IMR-90 (cell line): ENCODE results near the gene SEC24A. TPM values are rescaled to one million over a fixed set of nuclear protein-coding genes. Genes with fewer than 3 reads are reported as not detected.

Experiments
- ATAC-seq: fragments of 200-7000 bp; cut with Tn5 transposase; 2 replicates; pipeline ENCODE4 v1.9.1; 2020; ENCODE audit warnings: low read depth, mild to moderate bottlenecking, moderate library complexity
- BruUV-seq: library from RNA; stranded (reverse); fragments of 400-500 nt; replicated peaks from 2 replicates; lab custom pipeline; 2021; lab: Mats Ljungman, UMichigan
- CTCF ChIA-PET: fragments of 300-600 bp; formaldehyde crosslinking; extraction: SDS; loops from one replicate; lab custom pipeline; 2021; ENCODE audit warnings: antibody characterized with exemption; lab: Yijun Ruan, JAX
- POLR2A ChIA-PET: fragments of 300-600 bp; sonication (Branson Sonifier 250); formaldehyde crosslinking; loops from one replicate; lab custom pipeline; 2022; ENCODE audit warnings: antibody characterized with exemption; ENCODE audit not compliant: unreplicated experiment; lab: Charles Lee
- DNase-seq: peaks from one replicate; pipeline ENCODE4 v3.0.0; 2013
- H2AFZ ChIP-seq: replicated peaks from 2 replicates; pipeline ENCODE3; 2013; ENCODE audit warnings: low read length, mild to moderate bottlenecking; ENCODE audit not compliant: poor library complexity
- H2AK5ac ChIP-seq: 2 replicates; pipeline ENCODE4 v1.6.1; 2013; ENCODE audit warnings: low read depth, low read length, inconsistent platforms
- H2AK9ac ChIP-seq: replicated peaks from 2 replicates; pipeline ENCODE3; 2013; ENCODE audit warnings: mild to moderate bottlenecking, low read depth, low read length, moderate library complexity; ENCODE audit not compliant: poor library complexity
- H2BK120ac ChIP-seq: 2 replicates; pipeline ENCODE4 v1.6.1; 2013; ENCODE audit warnings: low read depth, low read length, inconsistent platforms
- H2BK15ac ChIP-seq: 3 replicates; pipeline ENCODE4 v1.6.1; 2013; ENCODE audit warnings: low read depth, low read length, inconsistent platforms
- H2BK20ac ChIP-seq: 2 replicates; pipeline ENCODE4 v1.6.1; 2013; ENCODE audit warnings: low read depth, mild to moderate bottlenecking, inconsistent platforms, low read length, moderate library complexity
- H2BK5ac ChIP-seq: 2 replicates; pipeline ENCODE4 v1.6.1; 2013; ENCODE audit warnings: mild to moderate bottlenecking, low read depth, low read length, inconsistent platforms; ENCODE audit not compliant: poor library complexity, severe bottlenecking
- H3K14ac ChIP-seq: replicated peaks from 2 replicates; pipeline ENCODE4 v1.6.1; 2013; ENCODE audit warnings: low read depth, low read length, inconsistent platforms
- H3K18ac ChIP-seq: 2 replicates; pipeline ENCODE4 v1.6.1; 2013; ENCODE audit warnings: low read depth, low read length, control low read depth
- H3K23ac ChIP-seq: 2 replicates; pipeline ENCODE4 v1.6.1; 2013; ENCODE audit warnings: low read depth, low read length, inconsistent platforms
- H3K27ac ChIP-seq: 2 replicates; pipeline ENCODE4 v1.5.1; 2013; ENCODE audit warnings: mild to moderate bottlenecking, control low read depth, low read length; ENCODE audit not compliant: insufficient read depth
- H3K27me3 ChIP-seq: 2 replicates; pipeline ENCODE4 v1.6.1; 2013; ENCODE audit warnings: low read length; ENCODE audit not compliant: control insufficient read depth, insufficient read depth
- H3K36me3 ChIP-seq: 2 replicates; pipeline ENCODE4 v1.6.1; 2013; ENCODE audit warnings: low read length, mixed read lengths; ENCODE audit not compliant: control insufficient read depth, insufficient read depth
- H3K4ac ChIP-seq: 2 replicates; pipeline ENCODE4 v1.6.1; 2013; ENCODE audit warnings: low read depth, low read length, inconsistent platforms
- H3K4me1 ChIP-seq: 2 replicates; pipeline ENCODE4 v1.6.1; 2013; ENCODE audit warnings: low read length, mixed read lengths; ENCODE audit not compliant: control insufficient read depth, insufficient read depth
- H3K4me2 ChIP-seq: 2 replicates; pipeline ENCODE4 v1.6.1; 2013; ENCODE audit warnings: low read depth, mild to moderate bottlenecking, control low read depth, low read length, moderate library complexity
- H3K4me3 ChIP-seq: 2 replicates; pipeline ENCODE4 v1.5.1; 2013; ENCODE audit warnings: low read depth, mild to moderate bottlenecking, control low read depth, low read length, moderate library complexity; ENCODE audit not compliant: insufficient read depth
- H3K56ac ChIP-seq: 2 replicates; pipeline ENCODE4 v1.6.1; 2013; ENCODE audit warnings: low read length, inconsistent platforms; ENCODE audit not compliant: insufficient read depth; ENCODE audit errors: extremely low read depth
- H3K79me1 ChIP-seq, 2 experiments: 2 replicates each; pipeline ENCODE4 v1.6.1; 2013; ENCODE audit warnings: low read length in 2 of 2, inconsistent platforms in 1 of 2, low read depth in 1 of 2
- H3K9ac ChIP-seq: 2 replicates; pipeline ENCODE4 v1.6.1; 2013; ENCODE audit warnings: low read depth, low read length, control low read depth
- H3K9me1 ChIP-seq: 2 replicates; pipeline ENCODE4 v1.6.1; 2013; ENCODE audit warnings: low read length, inconsistent platforms; ENCODE audit not compliant: insufficient read depth
- H3K9me3 ChIP-seq: 2 replicates; pipeline ENCODE4 v1.6.1; 2013; ENCODE audit warnings: low read length; ENCODE audit not compliant: control insufficient read depth, insufficient read depth
- H4K20me1 ChIP-seq: 2 replicates; pipeline ENCODE4 v1.6.1; 2013; ENCODE audit warnings: low read length, inconsistent platforms; ENCODE audit not compliant: insufficient read depth
- H4K5ac ChIP-seq: 2 replicates; pipeline ENCODE4 v1.6.1; 2013; ENCODE audit warnings: mild to moderate bottlenecking, low read depth, low read length, control low read depth
- H4K8ac ChIP-seq, 2 experiments: 2 replicates each; pipeline ENCODE4 v1.6.1; 2013; ENCODE audit warnings: low read depth in 2 of 2, low read length in 2 of 2, control low read depth in 1 of 2, inconsistent platforms in 1 of 2
- H4K91ac ChIP-seq: 2 replicates; pipeline ENCODE4 v1.6.1; 2013; ENCODE audit warnings: low read depth, low read length, inconsistent platforms; ENCODE audit not compliant: insufficient read depth
- CHD1 ChIP-seq: IDR thresholded peaks from 2 replicates; pipeline ENCODE4 v1.6.1; 2012; ENCODE audit warnings: low read depth, low read length, improper control_type of control experiment
- ELK1 ChIP-seq: fragments of 150-350 bp; IDR thresholded peaks from 2 replicates; pipeline ENCODE4 v1.6.1; 2016; ENCODE audit warnings: low read depth, mild to moderate bottlenecking, low read length, moderate library complexity, borderline replicate concordance
- FOS ChIP-seq: fragments of 150-350 bp; IDR thresholded peaks from 2 replicates; pipeline ENCODE4 v1.6.1; 2016; ENCODE audit warnings: low read depth, low read length
- MAFK ChIP-seq: IDR thresholded peaks from 2 replicates; pipeline ENCODE4 v1.6.1; 2012; ENCODE audit warnings: low read depth, low read length, improper control_type of control experiment
- MAZ ChIP-seq: IDR thresholded peaks from 2 replicates; pipeline ENCODE4 v1.6.1; 2012; ENCODE audit warnings: low read depth, mild to moderate bottlenecking, low read length, improper control_type of control experiment, moderate library complexity, borderline replicate concordance
- RAD21 ChIP-seq: IDR thresholded peaks from 2 replicates; pipeline ENCODE4 v1.6.1; 2012; ENCODE audit warnings: low read length, improper control_type of control experiment
- RCOR1 ChIP-seq: IDR thresholded peaks from 2 replicates; pipeline ENCODE4 v1.6.1; 2012; ENCODE audit warnings: mild to moderate bottlenecking, low read length, improper control_type of control experiment; ENCODE audit not compliant: insufficient replicate concordance
- RFX5 ChIP-seq: IDR thresholded peaks from 2 replicates; pipeline ENCODE4 v1.8.0; 2012; ENCODE audit warnings: low read depth, mild to moderate bottlenecking, low read length, moderate library complexity
- SMC3 ChIP-seq: fragments of 150-350 bp; IDR thresholded peaks from 2 replicates; pipeline ENCODE4 v1.6.1; 2016; ENCODE audit warnings: low read depth, mild to moderate bottlenecking, antibody characterized with exemption, low read length, moderate library complexity
- WGBS, 2 experiments: methylation state at CpG; one replicate each; pipeline versions ENCODE4 v1.1.5 to v1.1.7; 2013; ENCODE audit warnings: missing lambda C conversion rate in 2 of 2; ENCODE audit not compliant: insufficient read length in 1 of 2; ENCODE audit errors: extremely low coverage in 2 of 2; 5-methylcytosine and 5-hydroxymethylcytosine counted together
- dilution Hi-C: fragments of 300-500 bp; cut with HindIII; formaldehyde crosslinking; loops from one replicate; pipeline ENCODE4 v1.14.3; 2018; ENCODE audit warnings: low sequenced_read_pairs; ENCODE audit not compliant: unreplicated experiment
- in situ Hi-C: fragments of 300-500 bp; cut with MboI; formaldehyde crosslinking; loops from 3 replicates; pipeline ENCODE4 v1.14.3; 2019; ENCODE audit warnings: low sequenced_read_pairs, inconsistent platforms, mixed read lengths
- intact Hi-C: fragments of 100-400 bp; cut with micrococcal nuclease; formaldehyde crosslinking; loops from 2 replicates; pipeline ENCODE4 v1.10.0; 2022
- polyA plus RNA-seq, 3 experiments: library from polyadenylated mRNA; depleted of rRNA; stranded (reverse); fragments of >200 nt; gene quantifications; 2 replicates each; pipeline ENCODE4 v1.2.3, GENCODE V29; 2012; ENCODE audit warnings: low replicate concordance in 1 of 3
- total RNA-seq: library from RNA; depleted of rRNA; stranded (reverse); fragments of >200 nt; gene quantifications from 2 replicates; pipeline ENCODE4 v1.2.3, GENCODE V29; 2012

SEC24A gene
- total and polyA plus RNA-seq, 2 of the 4 experiments (the other 2 are of a cell fraction) = 23.9 to 28.1 TPM

- no peak overlapping the region for H3K56ac ChIP-seq
- H2BK20ac ChIP-seq = no peak overlapping the region
- H3K4me2 ChIP-seq = no peak overlapping the region
- in situ Hi-C loops = no loop called here
- no peak overlapping the region for H2AK5ac ChIP-seq
- no peak for ATAC-seq
- no peaks in the 10 kb centered on the region for H3K9me3 ChIP-seq
- H3K23ac ChIP-seq = no peak overlapping the region
- WGBS, 2 experiments = 83% methylated on average over 1 of the region's 1 CpG; no CpG with 5 or more reads in 1 of the 2 experiments
- H3K27me3 ChIP-seq = no peaks in the 10 kb centered on the region
- no peak overlapping the region for H3K9ac ChIP-seq
- H3K4me1 ChIP-seq = peaks cover 3% of the 10 kb centered on the region; the same call in 1 of the 2 replicates
- no peak overlapping the region for H3K18ac ChIP-seq
- H3K9me1 ChIP-seq = 0 out of 2 replicates have a peak, but pooled peaks cover 2% of the 10 kb centered on the region
- H3K14ac ChIP-seq = no peak overlapping the region
- no peak overlapping the region for H4K5ac ChIP-seq
- no peak overlapping the region for H2BK120ac ChIP-seq
- peaks cover 10 to 37% of the 10 kb centered on the region in 2 experiments for H3K79me1 ChIP-seq
- DNase-seq = no peak
- POLR2A ChIA-PET = no interaction called here
- H2AK9ac ChIP-seq = no peak overlapping the region
- H4K20me1 ChIP-seq = no peaks in the 10 kb centered on the region
- no peak overlapping the region for H4K8ac ChIP-seq
- TF ChIP-seq MAZ = no peak
- no peak for TF ChIP-seq FOS
- TF ChIP-seq CHD1 = no peak
- TF ChIP-seq RCOR1 = no peak
- TF ChIP-seq ELK1 = no peak
- TF ChIP-seq MAFK = no peak
- no peak for TF ChIP-seq SMC3
- no peak for TF ChIP-seq RAD21
- no peak for TF ChIP-seq RFX5
- H2BK5ac ChIP-seq = no peak overlapping the region
- dilution Hi-C loops = no loop called here
- H3K4ac ChIP-seq = no peak overlapping the region
- CTCF ChIA-PET = interaction anchor here (0.6 kb wide), 2 partner anchors 379 to 581 kb away, joined by 3 to 4 read pairs; no protein-coding TSS in a partner anchor
- no TSS peak for BruUV-seq
- no peak overlapping the region for H2BK15ac ChIP-seq
- H4K91ac ChIP-seq = no peak overlapping the region
- no peak overlapping the region for H2AFZ ChIP-seq
- intact Hi-C loops = no loop called here
- no peak overlapping the region for H3K4me3 ChIP-seq
- no peak overlapping the region for H3K27ac ChIP-seq
- peaks cover 10% of the 10 kb centered on the region for H3K36me3 ChIP-seq
These were observed 23.0 kb upstream of the SEC24A start for GRCh38 chr5:134625559-134625958.
